Tibial nerve (tissue), 4 donors: ENCODE data around the gene YRDC. TPM values are rescaled to one million over a fixed set of nuclear protein-coding genes. Genes with fewer than 3 reads are reported as not detected.
"Not testable (repeated sequence)": the region's sequence is repeated elsewhere in the genome, so short reads cannot be mapped to it uniquely, and the experiment has no call there.

ENCODE experiments used
- DNase-seq, 2 donors: peaks; one replicate each; pipeline ENCODE4 v3.0.0-alpha.2; 2019; ENCODE audit warnings: low spot score in 2 of 2
- H3K27ac ChIP-seq, 4 donors: fragments of 200-600 bp; sonication (generic) in 3 of 4; one replicate each; pipeline ENCODE4 v1.5.1; 2017 to 2019; ENCODE audit warnings: mild to moderate bottlenecking in 1 of 4
- H3K27me3 ChIP-seq, 2 donors: fragments of 200-600 bp; sonication (generic) in 1 of 2; one replicate each; pipeline versions ENCODE4 v1.5.1 to v1.6.0; 2017 to 2019
- H3K36me3 ChIP-seq, 3 donors: fragments of 200-600 bp; sonication (generic); one replicate each; pipeline ENCODE4 v1.5.1; 2018 to 2019
- H3K4me1 ChIP-seq, 4 donors: fragments of 200-600 bp; sonication (generic) in 3 of 4; one replicate each; pipeline ENCODE4 v1.5.1; 2017 to 2019
- H3K4me3 ChIP-seq, 4 donors: fragments of 200-600 bp; sonication (generic) in 3 of 4; one replicate each; pipeline ENCODE4 v1.5.1; 2017 to 2019; ENCODE audit warnings: mild to moderate bottlenecking in 1 of 4, moderate library complexity in 1 of 4
- H3K9me3 ChIP-seq, 4 donors: fragments of 200-600 bp; sonication (generic) in 3 of 4; one replicate each; pipeline ENCODE4 v1.5.1; 2017 to 2019
- CTCF ChIP-seq, 5 experiments: fragments of 200-600 bp in 3 of 5; fragments of 450-650 bp in 2 of 5; sonication (generic) in 3 of 5; IDR thresholded peaks; one replicate each; pipeline ENCODE4 v1.5.1; 2016 to 2019; ENCODE audit warnings: antibody characterized with exemption in 5 of 5, mild to moderate bottlenecking in 3 of 5, moderate library complexity in 2 of 5
- EP300 ChIP-seq, 2 donors: sonication (generic); formaldehyde crosslinking; IDR thresholded peaks; one replicate each; pipeline ENCODE4 v1.6.1; 2017; ENCODE audit warnings: antibody characterized with exemption in 2 of 2, mild to moderate bottlenecking in 1 of 2
- POLR2A ChIP-seq, 2 donors: fragments of 450-650 bp; IDR thresholded peaks; one replicate each; pipeline ENCODE4 v1.6.1; 2017; ENCODE audit warnings: antibody characterized with exemption in 2 of 2, mild to moderate bottlenecking in 2 of 2, moderate library complexity in 2 of 2
- WGBS, 2 donors: methylation state at CpG; one replicate each; pipeline ENCODE4 v1.1.5; 2018; 5-methylcytosine and 5-hydroxymethylcytosine counted together
- total RNA-seq, 4 donors: library from RNA; depleted of rRNA; stranded (reverse); fragments of >200 nt; gene quantifications; one replicate each; pipeline ENCODE4 v1.1.0, GENCODE V29; 2016

YRDC gene
- total RNA-seq, 4 donors from 2014 or later, result 8.1 to 13.8 (median 10.8) TPM

- no peak for DNase-seq
- no peak for TF ChIP-seq EP300 (IDR thresholded peaks at IDR 0.05)
- no peak for TF ChIP-seq POLR2A (IDR thresholded peaks at IDR 0.05)
- no peak for TF ChIP-seq CTCF (IDR thresholded peaks at IDR 0.05)
- no peak overlapping the region for H3K4me3 ChIP-seq
- WGBS, 2 donors, result 76 to 83% methylated on average over 17 of the region's 17 CpGs
- H3K4me1 ChIP-seq, result no peaks in the 10 kb centered on the region
- no peaks in the 10 kb centered on the region for H3K36me3 ChIP-seq
- peaks cover 0 to 21% of the 10 kb centered on the region in 2 donors for H3K27me3 ChIP-seq
- H3K9me3 ChIP-seq, result no peaks in the 10 kb centered on the region
- no peak overlapping the region for H3K27ac ChIP-seq
Observed at GRCh38 chr1:37782491-37782890, 25.5 kb downstream of the YRDC start.

- WGBS, 2 donors, result 90 to 91% methylated on average over 3 of the region's 3 CpGs
- no peaks in the 10 kb centered on the region for H3K4me1 ChIP-seq
Observed at GRCh38 chr1:37778654-37779053, 29.4 kb downstream of the YRDC start.

GRCh38 chr1:37776946-37777516, 31.0 kb downstream of the YRDC start:
- Histone ChIP-seq H3K4me3 (no peak overlapping the region), H3K9me3 (peaks cover 0 to 9% (median 0%) of the 10 kb centered on the region in 4 donors), H3K27ac (no peak overlapping the region), H3K36me3 (no peaks in the 10 kb centered on the region), H3K27me3 (no peaks in the 10 kb centered on the region), H3K4me1 (no peaks in the 10 kb centered on the region)
- DNase-seq, result no peak
- 84 to 90% methylated on average over 3 to 4 of the region's 4 CpGs for WGBS, 2 donors
- TF ChIP-seq CTCF (IDR thresholded peaks at IDR 0.05) (no peak), POLR2A (IDR thresholded peaks at IDR 0.05) (no peak), EP300 (IDR thresholded peaks at IDR 0.05) (no peak)

More at GRCh38 chr1:37778654-37779053, 29.4 kb downstream of the YRDC start:
- Histone ChIP-seq H3K27me3 (peaks cover 0 to 12% of the 10 kb centered on the region in 2 donors), H3K9me3 (peaks cover 0 to 2% (median 0%) of the 10 kb centered on the region in 4 donors), H3K4me3 (no peak overlapping the region), H3K27ac (no peak overlapping the region), H3K36me3 (no peaks in the 10 kb centered on the region)
- TF ChIP-seq POLR2A (IDR thresholded peaks at IDR 0.05), result no peak
- no peak for TF ChIP-seq EP300 (IDR thresholded peaks at IDR 0.05)
- TF ChIP-seq CTCF (IDR thresholded peaks at IDR 0.05), result no peak
- DNase-seq, result no peak

- H3K4me1 ChIP-seq, H3K9me3 ChIP-seq, H3K36me3 ChIP-seq, DNase-seq, H3K27ac ChIP-seq, H3K4me3 ChIP-seq: not testable (repeated sequence)
- peaks cover 0 to 30% of the 10 kb centered on the region in 2 donors for H3K27me3 ChIP-seq
Observed at GRCh38 chr1:37771440-37771839, 36.6 kb downstream of the YRDC start.

- peaks cover 0 to 69% of the 10 kb centered on the region in 2 donors for H3K27me3 ChIP-seq
- H3K27ac ChIP-seq, result no peak overlapping the region
- H3K36me3 ChIP-seq, result no peaks in the 10 kb centered on the region
- WGBS, 2 donors, result 0 to 29% methylated on average over 2 of the region's 2 CpGs
- peaks cover 0 to 12% (median 2%) of the 10 kb centered on the region in 4 donors for H3K4me1 ChIP-seq
- H3K9me3 ChIP-seq, result peaks cover 0 to 5% (median 0%) of the 10 kb centered on the region in 4 donors
- H3K4me3 ChIP-seq, result no peak overlapping the region
- TF ChIP-seq EP300 (IDR thresholded peaks at IDR 0.05) (no peak), POLR2A (IDR thresholded peaks at IDR 0.05) (no peak), CTCF (IDR thresholded peaks at IDR 0.05) (no peak)
- DNase-seq, result no peak
Observed at GRCh38 chr1:37767488-37767887, 40.5 kb downstream of the YRDC start.
